HepG2 (cell line): Measurements from ENCODE around the gene PKD1L1. TPM values are rescaled to one million over a fixed set of nuclear protein-coding genes. Genes with fewer than 3 reads are reported as not detected.

Experiments used
- ZNF329 ChIP-seq: sonication (generic); formaldehyde crosslinking; IDR thresholded peaks from 2 replicates; pipeline ENCODE4 v1.9.0; 2021; ENCODE audit warnings: low read depth, mild to moderate bottlenecking, missing genetic modification reagents
- polyA plus RNA-seq, 8 experiments: library from polyadenylated mRNA; depleted of rRNA in 3 of 8; stranded (reverse) in 7 of 8; unstranded in 1 of 8; fragments of >200 nt; fragmentation: Illumina TruSeq in 4 of 8; extraction: Trizol in 4 of 8; gene quantifications; 2 replicates each; pipeline versions ENCODE4 v1.2.1 to v1.2.3, GENCODE V29; 2011 to 2016; ENCODE audit warnings: low read depth in 4 of 8, missing spikeins in 1 of 8, mixed read lengths in 1 of 8; ENCODE audit not compliant: insufficient read depth in 1 of 8
- total RNA-seq, 5 experiments: library from RNA; depleted of rRNA; stranded (reverse); fragments of >200 nt; fragmentation: Illumina TruSeq; extraction: Trizol; gene quantifications; 2 replicates each; pipeline ENCODE4 v1.2.3, GENCODE V29; 2016; ENCODE audit warnings: low read depth in 1 of 5
- TF ChIP-seq, protein P1 (sequence below): sonication (generic); formaldehyde crosslinking; IDR thresholded peaks from 2 replicates; pipeline ENCODE4 v1.4.0; 2020; ENCODE audit warnings: missing genetic modification reagents

PKD1L1 gene
- total and polyA plus RNA-seq, 2 of the 13 experiments (the other 11 are each of a cell fraction or from before 2014, with no cell fraction given) = 0.01 TPM; not detected in 1

DNA sequence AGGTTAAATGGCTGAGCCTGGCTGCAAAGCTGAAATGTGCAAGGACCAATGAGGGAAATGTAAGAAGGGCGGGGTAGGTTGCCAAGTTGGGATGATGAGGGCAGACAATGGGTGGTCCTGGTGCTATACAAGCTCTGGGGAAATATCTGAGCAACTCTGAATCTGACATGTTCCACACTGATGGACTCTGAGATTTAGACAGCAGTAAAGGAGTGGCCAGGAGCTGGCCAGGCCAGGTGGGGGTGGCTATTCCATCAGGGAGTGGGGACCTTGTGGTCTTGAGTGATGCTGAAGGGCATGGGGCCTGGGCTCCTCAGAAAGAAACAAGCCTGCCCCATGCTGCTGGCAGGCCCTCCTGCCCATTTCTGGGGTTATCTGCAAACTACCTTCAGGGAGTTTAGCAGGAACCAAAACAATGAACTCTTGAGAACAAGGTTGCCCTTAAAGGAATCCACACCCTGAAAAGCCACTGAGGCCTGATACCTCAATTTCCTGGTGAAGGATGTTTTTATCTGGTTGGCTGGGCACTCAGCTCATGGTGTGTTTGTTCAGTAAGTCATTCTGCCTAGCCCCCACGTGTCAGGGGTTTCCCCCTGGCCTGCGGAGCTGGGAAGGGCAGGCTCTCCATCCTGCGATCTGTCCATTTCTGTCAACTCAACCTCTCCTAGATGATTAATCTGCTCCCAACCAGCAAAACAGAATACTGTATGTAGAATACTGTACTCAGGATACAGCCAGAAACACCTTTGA lies 223.1 kb downstream of the PKD1L1 start (continued):
- TF ChIP-seq ZNF329 (CRISPR knock-in tag) = no peak
- TF ChIP-seq, protein P1, sequence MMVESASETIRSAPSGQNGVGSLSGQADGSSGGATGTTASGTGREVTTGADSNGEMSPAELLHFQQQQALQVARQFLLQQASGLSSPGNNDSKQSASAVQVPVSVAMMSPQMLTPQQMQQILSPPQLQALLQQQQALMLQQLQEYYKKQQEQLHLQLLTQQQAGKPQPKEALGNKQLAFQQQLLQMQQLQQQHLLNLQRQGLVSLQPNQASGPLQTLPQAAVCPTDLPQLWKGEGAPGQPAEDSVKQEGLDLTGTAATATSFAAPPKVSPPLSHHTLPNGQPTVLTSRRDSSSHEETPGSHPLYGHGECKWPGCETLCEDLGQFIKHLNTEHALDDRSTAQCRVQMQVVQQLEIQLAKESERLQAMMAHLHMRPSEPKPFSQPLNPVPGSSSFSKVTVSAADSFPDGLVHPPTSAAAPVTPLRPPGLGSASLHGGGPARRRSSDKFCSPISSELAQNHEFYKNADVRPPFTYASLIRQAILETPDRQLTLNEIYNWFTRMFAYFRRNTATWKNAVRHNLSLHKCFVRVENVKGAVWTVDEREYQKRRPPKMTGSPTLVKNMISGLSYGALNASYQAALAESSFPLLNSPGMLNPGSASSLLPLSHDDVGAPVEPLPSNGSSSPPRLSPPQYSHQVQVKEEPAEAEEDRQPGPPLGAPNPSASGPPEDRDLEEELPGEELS (CRISPR knock-in tag) = no peak

Other genes with a start within 250 kb of the PKD1L1 start
- gene HUS1, start 31.1 kb upstream of the PKD1L1 start, total RNA-seq (2016; rRNA removed; fragmentation: Illumina TruSeq; extraction: Trizol) = 16.9 and 23.4 TPM in 2 replicates
- gene HUS1, start 31.1 kb upstream of the PKD1L1 start, polyA plus RNA-seq (2011; rRNA removed) = 12.2 and 14.8 TPM in 2 replicates
- gene SUN3, start 80.6 kb upstream of the PKD1L1 start, total RNA-seq (2016; rRNA removed; fragmentation: Illumina TruSeq; extraction: Trizol) = not detected in 2 replicates
- gene SUN3, start 80.6 kb upstream of the PKD1L1 start, polyA plus RNA-seq (2011; rRNA removed) = not detected in 2 replicates
- gene C7orf57, start 87.1 kb upstream of the PKD1L1 start, total RNA-seq (2016; rRNA removed; fragmentation: Illumina TruSeq; extraction: Trizol) = not detected in 2 replicates
- gene C7orf57, start 87.1 kb upstream of the PKD1L1 start, polyA plus RNA-seq (2011; rRNA removed) = not detected in 2 replicates
- gene UPP1, start 140.8 kb upstream of the PKD1L1 start, total RNA-seq (2016; rRNA removed; fragmentation: Illumina TruSeq; extraction: Trizol) = 5.5 and 5.7 TPM in 2 replicates
- gene UPP1, start 140.8 kb upstream of the PKD1L1 start, polyA plus RNA-seq (2011; rRNA removed) = 9.8 and 12.4 TPM in 2 replicates
- gene ABCA13, start 223.0 kb upstream of the PKD1L1 start, total RNA-seq (2016; rRNA removed; fragmentation: Illumina TruSeq; extraction: Trizol) = not detected in 2 replicates
- gene ABCA13, start 223.0 kb upstream of the PKD1L1 start, polyA plus RNA-seq (2011; rRNA removed) = 0.03 TPM in 1 of 2 replicates, not detected in the other